IPS-20b (cell line): ENCODE measurements around the gene MOB1B.

ENCODE experiments used
- H3K27ac ChIP-seq: one replicate; pipeline ENCODE4 v1.5.1; 2013; ENCODE audit warnings: low read length
- H3K27me3 ChIP-seq: 2 replicates; pipeline ENCODE4 v1.6.1; 2013; ENCODE audit warnings: mild to moderate bottlenecking, low read length, inconsistent platforms; ENCODE audit not compliant: insufficient read depth
- H3K36me3 ChIP-seq: 2 replicates; pipeline ENCODE4 v1.6.1; 2013; ENCODE audit warnings: low read depth, mild to moderate bottlenecking, inconsistent platforms, low read length, moderate library complexity; ENCODE audit not compliant: insufficient read depth
- H3K4me1 ChIP-seq: 2 replicates; pipeline ENCODE4 v1.6.1; 2013; ENCODE audit warnings: mild to moderate bottlenecking, control low read depth, inconsistent platforms, low read length, moderate library complexity; ENCODE audit not compliant: insufficient read depth
- H3K4me3 ChIP-seq: 2 replicates; pipeline ENCODE4 v1.5.1; 2013; ENCODE audit warnings: mild to moderate bottlenecking, low read length, inconsistent platforms
- H3K9ac ChIP-seq: 2 replicates; pipeline ENCODE4 v1.6.1; 2013; ENCODE audit warnings: low read depth, mild to moderate bottlenecking, inconsistent platforms, low read length, moderate library complexity
- H3K9me3 ChIP-seq: 2 replicates; pipeline ENCODE4 v1.6.1; 2013; ENCODE audit warnings: mild to moderate bottlenecking, low read depth, low read length, inconsistent platforms; ENCODE audit not compliant: insufficient read depth

MOB1B gene

GRCh38 chr4:70969076-70969475 is 66.9 kb downstream of the MOB1B start:
- H3K27me3 ChIP-seq, result no peaks in the 10 kb centered on the region
- H3K27ac ChIP-seq, result no peak overlapping the region
- H3K9me3 ChIP-seq, result no peaks in the 10 kb centered on the region
- H3K9ac ChIP-seq, result no peak overlapping the region
- H3K36me3 ChIP-seq, result peaks cover 20% of the 10 kb centered on the region; the same call in 1 of the 2 replicates
- H3K4me1 ChIP-seq, result no peaks in the 10 kb centered on the region
- no peak overlapping the region for H3K4me3 ChIP-seq

GRCh38 chr4:70976252-70976651 is 74.1 kb downstream of the MOB1B start:
- Histone ChIP-seq H3K36me3 (peaks cover 40% of the 10 kb centered on the region), H3K9me3 (no peaks in the 10 kb centered on the region), H3K4me1 (no peaks in the 10 kb centered on the region), H3K9ac (no peak overlapping the region), H3K27me3 (no peaks in the 10 kb centered on the region), H3K27ac (no peak overlapping the region), H3K4me3 (no peak overlapping the region)

DNA sequence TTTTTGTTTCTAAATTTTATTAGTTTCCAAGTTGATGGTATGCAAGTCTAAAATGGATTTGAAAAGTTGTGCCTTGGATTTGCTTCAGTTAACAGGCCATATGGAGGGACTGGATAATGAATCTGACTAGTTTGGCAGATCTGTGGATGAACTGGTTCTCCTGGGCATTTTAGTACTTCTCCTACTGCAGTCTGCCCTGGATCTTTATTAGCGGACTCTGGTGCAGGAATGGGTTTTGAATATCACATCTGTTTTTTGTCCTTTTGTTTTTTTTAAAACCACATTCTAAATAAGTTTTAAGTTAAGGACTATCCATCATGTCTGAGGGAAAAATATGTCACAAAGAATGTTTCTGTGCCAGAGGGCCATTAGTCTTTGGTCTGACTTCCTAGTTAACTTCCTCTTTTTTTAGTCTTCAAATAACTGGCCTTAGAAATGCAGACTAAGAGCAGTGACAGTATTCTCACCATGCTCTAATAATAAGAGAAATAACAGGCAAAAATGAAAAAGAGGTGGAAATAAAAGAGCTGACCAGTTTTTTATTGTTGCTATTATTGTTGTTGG is 77.4 kb downstream of the MOB1B start:
- H3K36me3 ChIP-seq, result peaks cover 39% of the 10 kb centered on the region
- no peaks in the 10 kb centered on the region for H3K27me3 ChIP-seq
- H3K4me3 ChIP-seq, result no peak overlapping the region
- H3K4me1 ChIP-seq, result no peaks in the 10 kb centered on the region
- no peaks in the 10 kb centered on the region for H3K9me3 ChIP-seq
- H3K27ac ChIP-seq, result no peak overlapping the region
- H3K9ac ChIP-seq, result no peak overlapping the region

DNA sequence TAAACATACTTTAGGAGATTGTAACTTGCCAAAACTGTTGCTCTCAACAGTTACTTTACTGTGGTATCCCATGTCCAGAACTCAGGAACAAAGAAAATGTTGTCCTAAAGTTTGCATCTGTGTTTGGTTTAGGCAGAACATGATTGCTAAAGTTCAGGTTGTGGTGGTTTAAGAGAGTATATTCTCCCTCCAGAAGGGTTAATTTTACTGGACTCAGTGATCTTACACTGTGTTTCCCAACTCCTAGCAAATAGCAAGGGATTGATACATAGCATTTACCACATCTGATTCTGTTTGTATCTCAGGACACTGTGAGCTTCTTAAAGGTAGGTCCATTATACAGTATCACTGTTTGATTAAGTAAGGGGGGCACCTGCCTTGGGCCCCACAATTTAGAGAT is 78.0 kb downstream of the MOB1B start:
- H3K27me3 ChIP-seq, result no peaks in the 10 kb centered on the region
- no peak overlapping the region for H3K9ac ChIP-seq
- H3K27ac ChIP-seq, result no peak overlapping the region
- no peak overlapping the region for H3K4me3 ChIP-seq
- peaks cover 32% of the 10 kb centered on the region for H3K36me3 ChIP-seq
- no peaks in the 10 kb centered on the region for H3K9me3 ChIP-seq
- no peaks in the 10 kb centered on the region for H3K4me1 ChIP-seq

DNA sequence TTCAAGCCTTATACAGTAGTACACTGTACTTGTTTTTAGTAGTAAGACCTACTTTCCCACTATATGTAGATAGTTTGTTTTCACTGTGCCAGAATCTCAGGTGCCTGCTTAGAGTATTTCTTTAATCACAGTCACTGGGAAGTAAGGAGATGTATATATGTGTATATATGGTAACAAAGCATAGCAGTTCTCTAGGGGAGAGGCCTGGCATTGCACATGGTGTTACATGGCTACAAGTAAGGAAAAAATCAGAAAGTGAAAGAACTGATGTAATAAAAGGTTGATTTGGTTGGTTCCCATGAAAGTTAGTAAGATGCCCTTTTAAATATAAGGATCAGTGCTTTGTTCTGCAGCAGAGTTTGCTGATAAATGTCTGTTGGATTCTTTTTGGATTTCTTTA is 81.9 kb downstream of the MOB1B start:
- H3K9me3 ChIP-seq, result no peaks in the 10 kb centered on the region
- no peak overlapping the region for H3K9ac ChIP-seq
- no peak overlapping the region for H3K27ac ChIP-seq
- no peaks in the 10 kb centered on the region for H3K27me3 ChIP-seq
- no peaks in the 10 kb centered on the region for H3K4me1 ChIP-seq
- peaks cover 16% of the 10 kb centered on the region; the same call in 1 of the 2 replicates for H3K36me3 ChIP-seq
- no peak overlapping the region for H3K4me3 ChIP-seq

DNA sequence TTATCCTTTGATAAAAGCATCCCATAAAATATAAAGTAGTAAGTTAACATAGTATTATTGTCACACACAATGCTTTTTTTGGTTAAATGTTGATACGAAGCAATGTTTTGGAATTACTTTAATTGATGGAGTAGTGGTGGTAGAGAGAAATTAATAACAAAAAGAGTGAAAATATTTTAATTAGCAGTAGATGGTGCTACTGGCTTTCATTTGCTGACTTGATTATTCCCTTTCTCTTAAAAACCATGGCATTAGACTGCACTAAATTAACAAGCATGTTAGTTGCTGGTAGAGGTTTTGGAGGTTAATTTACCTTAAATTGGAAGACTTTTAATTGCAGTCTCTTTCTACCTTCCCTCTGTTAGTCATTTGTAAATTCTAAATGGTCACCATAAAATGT is 82.4 kb downstream of the MOB1B start:
- no peaks in the 10 kb centered on the region for H3K27me3 ChIP-seq
- H3K4me3 ChIP-seq, result no peak overlapping the region
- H3K36me3 ChIP-seq, result peaks cover 11% of the 10 kb centered on the region; the same call in 1 of the 2 replicates

GRCh38 chr4:70991596-70991995 is 89.4 kb downstream of the MOB1B start:
- no peak overlapping the region for H3K27ac ChIP-seq
- H3K9me3 ChIP-seq, result no peaks in the 10 kb centered on the region
- H3K4me1 ChIP-seq, result peaks cover 6% of the 10 kb centered on the region; the same call in 1 of the 2 replicates
- no peak overlapping the region for H3K9ac ChIP-seq
- no peaks in the 10 kb centered on the region for H3K27me3 ChIP-seq
- no peaks in the 10 kb centered on the region for H3K36me3 ChIP-seq
- H3K4me3 ChIP-seq, result no peak overlapping the region

More for the DNA sequence above, 82.4 kb downstream of the MOB1B start:
- Histone ChIP-seq H3K27ac (no peak overlapping the region), H3K9me3 (no peaks in the 10 kb centered on the region), H3K4me1 (no peaks in the 10 kb centered on the region), H3K9ac (no peak overlapping the region)

DNA sequence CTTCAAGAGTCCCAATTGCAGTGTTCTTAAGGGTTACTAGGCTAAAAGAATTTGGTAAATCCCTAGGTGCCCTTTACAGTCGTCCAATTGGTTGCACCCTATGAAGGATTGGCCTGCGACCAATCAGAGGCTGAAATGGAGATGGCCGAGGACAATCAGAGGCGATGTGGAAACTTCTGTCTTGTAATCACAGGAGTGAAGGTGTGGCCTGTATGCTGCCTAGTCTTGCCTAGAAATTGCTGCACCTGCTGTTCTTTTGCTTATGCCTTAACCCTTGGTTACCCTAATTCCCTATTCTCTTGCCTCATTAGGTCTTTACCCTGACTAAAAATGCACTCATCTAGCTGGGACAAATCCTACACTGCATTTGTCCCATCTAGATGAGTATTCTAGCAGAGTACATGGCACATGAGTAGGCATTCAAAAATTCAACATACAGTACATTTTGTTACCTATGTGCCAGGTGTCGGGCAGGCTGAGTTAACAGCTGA is 90.3 kb downstream of the MOB1B start:
- Histone ChIP-seq H3K9me3 (no peaks in the 10 kb centered on the region), H3K27ac (no peak overlapping the region), H3K4me3 (peak overlapping the region; percentile 85), H3K4me1 (peaks cover 6% of the 10 kb centered on the region; the same call in 1 of the 2 replicates), H3K27me3 (no peaks in the 10 kb centered on the region), H3K9ac (no peak overlapping the region), H3K36me3 (peaks cover 5% of the 10 kb centered on the region; the same call in 1 of the 2 replicates)

DNA sequence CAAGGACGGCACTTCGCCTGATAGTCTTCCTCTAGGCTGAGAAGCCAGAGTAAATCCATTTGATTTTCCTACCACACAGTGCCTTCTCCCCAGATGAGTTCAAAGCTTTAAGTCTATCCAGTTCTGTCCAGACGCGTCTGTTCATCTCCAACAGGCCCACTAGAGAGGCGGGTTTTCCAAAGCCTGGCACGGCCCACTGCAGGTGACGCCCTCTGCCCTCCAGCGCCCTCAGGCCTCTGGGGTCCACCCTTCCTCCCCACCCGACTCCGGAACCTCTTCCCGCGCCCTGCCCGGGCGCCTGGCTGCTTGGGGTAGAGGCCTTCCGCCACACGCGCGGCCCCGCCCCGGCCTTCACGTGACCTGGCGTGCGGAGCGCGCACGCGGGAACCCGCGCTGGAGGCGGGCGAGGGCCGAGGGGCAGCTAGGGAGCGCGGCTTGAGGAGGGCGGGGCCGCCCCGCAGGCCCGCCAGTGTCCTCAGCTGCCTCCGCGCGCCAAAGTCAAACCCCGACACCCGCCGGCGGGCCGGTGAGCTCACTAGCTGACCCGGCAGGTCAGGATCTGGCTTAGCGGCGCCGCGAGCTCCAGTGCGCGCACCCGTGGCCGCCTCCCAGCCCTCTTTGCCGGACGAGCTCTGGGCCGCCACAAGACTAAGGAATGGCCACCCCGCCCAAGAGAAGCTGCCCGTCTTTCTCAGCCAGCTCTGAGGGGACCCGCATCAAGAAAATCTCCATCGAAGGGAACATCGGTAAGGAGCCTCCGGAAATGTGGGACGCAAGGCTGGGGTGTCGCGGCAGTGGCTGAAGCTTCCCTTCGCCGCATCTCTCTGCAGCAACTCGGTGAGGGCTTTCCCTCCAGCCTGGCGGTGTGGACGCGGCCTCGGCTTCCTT is 91.3 kb downstream of the MOB1B start, which contains the start of gene DCK:
Gene DCK, plus strand, starts transcription at position 469 of the 888 bp plus-strand sequence. Its CDS starts 187 bp downstream, at position 656.
- Histone ChIP-seq H3K27me3 (no peaks in the 10 kb centered on the region), H3K9ac (peak within 1 kb of the TSS; percentile 96), H3K4me1 (peaks cover 6% of the 10 kb centered on the region; the same call in 1 of the 2 replicates), H3K36me3 (peaks cover 14% of the 10 kb centered on the region), H3K9me3 (no peaks in the 10 kb centered on the region), H3K27ac (peak within 1 kb of the TSS; percentile 86), H3K4me3 (peak within 1 kb of the TSS; percentile 85)

DNA sequence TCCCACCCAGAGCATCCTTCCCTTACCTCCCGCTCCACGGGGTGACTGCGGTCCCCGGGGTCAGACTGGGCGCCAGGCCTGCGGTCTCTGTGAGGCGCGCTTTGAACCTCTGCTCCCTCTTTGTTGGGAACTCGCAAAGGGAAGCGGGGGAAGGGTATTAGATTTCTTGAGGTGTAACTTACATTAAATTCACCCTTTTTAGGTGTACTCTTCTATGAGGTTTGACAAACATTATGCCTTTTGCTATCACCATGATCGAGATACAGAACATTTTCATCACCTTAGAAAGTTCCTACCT is 91.8 kb downstream of the MOB1B start:
- Histone ChIP-seq H3K4me1 (peaks cover 6% of the 10 kb centered on the region; the same call in 1 of the 2 replicates), H3K4me3 (peak overlapping the region; percentile 85), H3K27me3 (no peaks in the 10 kb centered on the region), H3K9ac (peak overlapping the region; percentile 96), H3K27ac (peak overlapping the region; percentile 86), H3K9me3 (no peaks in the 10 kb centered on the region), H3K36me3 (peaks cover 20% of the 10 kb centered on the region)

DNA sequence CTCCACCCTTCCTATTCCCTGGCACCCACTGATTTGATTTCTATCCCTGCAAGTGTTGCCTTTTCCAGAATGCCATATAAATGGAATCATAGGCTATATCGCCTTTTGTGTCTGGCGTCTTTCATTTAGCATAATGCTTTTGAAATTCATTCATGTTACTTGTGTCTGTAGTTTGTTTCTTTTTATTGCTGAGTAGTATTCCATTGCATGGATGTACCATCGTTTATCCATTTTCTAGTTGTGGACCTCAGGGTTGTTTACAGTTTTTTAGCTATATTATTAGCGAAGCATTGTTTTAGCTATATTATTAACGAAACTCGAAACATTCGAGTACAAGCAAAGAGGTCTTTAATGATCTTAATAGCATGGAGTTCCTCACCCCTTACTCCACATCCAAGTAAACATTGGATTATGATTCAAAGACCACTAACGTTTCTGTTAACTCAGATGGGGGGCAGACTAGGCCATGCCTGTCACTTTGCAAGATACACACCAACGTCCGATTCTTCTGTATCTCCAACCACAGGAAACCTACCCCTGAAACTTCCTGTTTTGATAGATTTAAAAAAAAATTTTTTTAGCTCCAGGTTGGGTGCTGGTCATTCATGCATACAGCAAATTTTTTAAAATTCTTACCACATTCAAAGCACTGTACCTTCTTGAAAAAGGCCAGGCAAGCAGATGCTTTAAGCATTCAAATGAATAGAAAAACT is 92.4 kb downstream of the MOB1B start:
- Histone ChIP-seq H3K9ac (peak overlapping the region; percentile 96; the same call in 1 of the 2 replicates), H3K36me3 (peaks cover 24% of the 10 kb centered on the region), H3K27ac (no peak overlapping the region), H3K9me3 (no peaks in the 10 kb centered on the region), H3K4me3 (peak overlapping the region; percentile 85), H3K27me3 (no peaks in the 10 kb centered on the region), H3K4me1 (peaks cover 6% of the 10 kb centered on the region; the same call in 1 of the 2 replicates)
